Measurements from ENCODE around the gene TEC.
"Not testable (repeated sequence)": the region's sequence is repeated elsewhere in the genome, so short reads cannot be mapped to it uniquely, and the experiment has no call there.

The TEC gene

DNA sequence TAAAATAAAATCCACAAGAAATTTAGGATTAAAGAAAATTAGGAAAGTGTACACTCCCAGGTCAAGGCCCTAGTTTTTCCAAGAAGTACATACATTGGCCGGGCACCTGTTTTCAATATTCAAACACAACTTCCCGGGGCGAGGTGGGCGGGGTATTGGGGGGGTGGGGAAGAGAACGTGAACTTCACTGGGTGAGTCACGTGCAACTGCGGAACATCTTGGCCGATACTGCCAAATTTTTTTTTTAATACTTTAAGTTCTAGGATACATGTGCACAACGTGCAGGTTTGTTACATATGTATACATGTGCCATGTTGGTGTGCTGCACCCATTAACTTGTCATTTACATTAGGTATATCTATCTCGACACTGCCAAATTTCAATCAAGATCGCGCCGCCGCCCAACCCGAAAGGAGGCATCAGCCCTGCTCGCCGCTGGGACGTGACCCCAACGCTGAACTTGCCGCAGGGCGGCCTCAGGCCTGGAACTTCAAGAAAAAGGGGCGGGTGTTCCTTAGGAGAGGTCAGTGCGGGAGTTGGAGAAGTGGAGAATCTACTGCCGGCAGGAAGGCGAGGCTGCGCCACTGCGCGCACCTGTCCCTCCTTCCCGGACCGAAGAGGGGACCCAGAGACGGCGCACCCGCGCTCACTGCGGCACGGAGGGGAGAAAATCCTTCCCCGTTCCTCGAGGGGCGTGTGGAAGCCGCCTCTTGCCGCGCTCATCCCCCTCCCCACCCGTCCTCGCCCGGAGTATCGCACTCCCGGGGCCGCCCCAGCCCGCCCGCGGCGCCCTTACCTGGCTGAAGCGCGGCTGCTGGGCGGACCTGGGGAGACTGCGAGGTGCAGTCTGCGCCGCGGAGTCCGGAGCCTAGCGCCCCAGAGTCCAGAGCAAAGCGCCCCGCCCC lies at the start of gene TEC:
TEC (minus strand) TSS at position 883 of the 905 bp plus-strand sequence. CDS start 41,224 bp downstream, outside the sequence.
- peak; percentile 69 to 78 (median 72) for DNase-seq

DNA sequence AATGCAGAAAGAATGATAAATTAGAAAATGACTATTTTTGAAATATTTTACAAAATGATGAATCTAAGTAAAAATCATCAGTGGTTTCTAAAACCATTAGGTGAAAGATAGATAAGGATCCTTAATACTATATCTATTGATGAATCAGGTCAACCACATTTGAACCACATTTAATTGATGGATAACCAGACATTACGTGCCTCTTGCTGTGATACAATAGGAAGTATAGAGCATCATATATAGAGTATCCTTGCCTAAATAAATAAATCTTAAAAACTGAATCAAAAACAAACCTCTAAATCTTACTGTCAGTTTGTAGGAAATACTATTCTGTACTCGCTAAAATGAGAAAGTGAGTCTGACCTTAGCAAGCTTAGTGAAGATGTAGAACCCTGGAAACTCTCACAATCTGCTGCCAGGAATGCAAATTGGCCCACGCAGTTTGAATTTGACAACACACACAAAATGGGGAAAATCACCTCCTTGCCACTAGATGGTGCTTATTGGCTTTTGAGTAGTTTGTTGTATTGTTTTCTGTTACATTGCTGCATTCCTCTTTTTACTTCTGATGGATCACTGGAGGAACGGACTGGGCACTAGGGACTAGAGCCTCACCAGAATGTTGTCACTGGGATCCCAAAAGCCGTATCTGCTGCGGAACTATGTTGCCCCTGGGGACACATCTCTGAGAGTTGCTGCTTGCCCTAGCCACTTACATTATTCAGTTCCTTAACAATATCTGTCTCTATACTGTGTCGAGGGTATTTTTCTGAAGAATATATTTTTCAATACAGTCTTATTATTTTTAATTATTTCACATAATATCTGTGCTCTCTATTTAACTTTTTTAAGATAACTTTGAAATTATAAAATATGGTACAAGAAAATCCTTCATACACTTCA lies 46.3 kb upstream of the TEC start:
- DNase-seq: peak; percentile 54 to 77 (median 75)

- not testable (repeated sequence) for DNase-seq
Measured at GRCh38 chr4:48314746-48315145, 45.1 kb upstream of the TEC start.

DNA sequence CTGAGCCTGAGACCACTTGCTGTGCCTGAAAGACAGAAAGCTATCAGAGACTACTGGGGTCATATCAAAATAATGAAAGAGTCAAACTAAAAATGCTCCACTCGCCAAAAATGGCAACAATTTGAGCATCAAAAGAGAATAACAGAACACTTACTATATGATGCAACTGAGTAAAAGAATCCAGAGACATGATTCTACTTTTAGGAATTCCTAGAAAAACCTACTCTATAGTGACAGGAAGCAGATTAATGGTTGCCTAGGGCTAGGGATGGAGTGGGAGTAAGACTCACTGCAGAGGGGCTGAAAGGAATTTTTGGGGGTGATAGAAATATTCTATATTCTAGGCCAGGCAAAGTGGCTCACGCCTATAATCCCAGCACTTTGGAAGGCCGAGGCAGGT lies 42.3 kb upstream of the TEC start:
- DNase-seq: no peak

GRCh38 chr4:48308901-48309300 lies 39.3 kb upstream of the TEC start:
- DNase-seq: no peak

- no peak for DNase-seq
Measured at GRCh38 chr4:48307528-48307927, 37.9 kb upstream of the TEC start.

- no peak for DNase-seq
Measured at GRCh38 chr4:48305508-48305907, 35.9 kb upstream of the TEC start.

GRCh38 chr4:48300004-48300403 lies 30.4 kb upstream of the TEC start:
- no peak for DNase-seq

- DNase-seq: no peak
Measured at GRCh38 chr4:48299560-48299959, 29.9 kb upstream of the TEC start.

GRCh38 chr4:48297256-48297846 lies 27.7 kb upstream of the TEC start:
- DNase-seq: no peak

DNA sequence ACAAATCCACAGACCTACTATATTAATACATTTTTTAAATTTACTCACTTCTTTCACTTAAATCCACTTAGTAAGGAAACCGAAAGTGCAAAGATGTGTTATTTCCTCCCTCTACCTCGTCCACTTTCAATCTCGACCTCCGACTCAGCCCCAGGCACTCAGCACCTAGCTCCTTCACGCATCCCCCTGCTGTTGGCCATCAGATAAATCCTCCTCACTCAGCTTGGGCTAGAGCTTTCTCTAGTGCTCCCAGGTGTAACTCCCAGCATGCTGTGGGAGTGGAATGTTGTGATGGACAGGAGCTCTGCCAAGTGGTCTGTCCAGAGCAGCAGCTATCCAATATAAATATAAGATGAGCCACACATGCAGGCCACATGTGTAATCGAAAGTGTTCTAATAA lies 26.7 kb upstream of the TEC start:
- DNase-seq: no peak

GRCh38 chr4:48295116-48295515 lies 25.5 kb upstream of the TEC start:
- DNase-seq: no peak

DNA sequence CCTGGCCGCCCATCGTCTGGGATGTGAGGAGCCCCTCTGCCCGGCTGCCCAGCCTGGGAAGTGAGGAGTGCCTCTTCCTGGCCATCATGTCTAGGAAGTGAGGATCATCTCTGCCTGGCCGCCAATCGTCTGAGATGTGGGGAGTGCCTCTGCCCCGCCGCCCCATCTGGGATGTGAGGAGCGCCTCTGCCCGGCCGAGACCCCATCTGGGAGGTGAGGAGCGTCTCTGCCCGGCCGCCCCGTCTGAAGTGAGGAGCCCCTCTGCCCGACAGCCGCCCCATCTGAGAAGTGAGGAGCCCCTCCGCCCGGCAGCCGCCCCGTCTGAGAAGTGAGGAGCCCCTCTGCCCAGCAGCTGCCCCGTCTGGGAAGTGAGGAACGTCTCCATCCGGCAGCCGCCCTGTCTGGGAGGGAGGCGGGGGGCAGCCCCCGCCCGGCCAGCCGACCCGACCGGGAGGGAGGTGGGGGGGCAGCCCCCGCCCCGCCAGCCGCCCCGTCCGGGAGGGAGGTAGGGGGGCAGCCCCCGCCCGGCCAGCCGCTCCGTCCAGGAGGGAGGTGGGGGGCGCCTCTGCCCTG lies 22.7 kb upstream of the TEC start:
- DNase-seq: not testable (repeated sequence)

- DNase-seq: peak; percentile 51 to 62 (median 59)
Measured at GRCh38 chr4:48290146-48290772, 20.6 kb upstream of the TEC start.

GRCh38 chr4:48286060-48286459 lies 16.4 kb upstream of the TEC start:
- DNase-seq: not testable (repeated sequence)

DNA sequence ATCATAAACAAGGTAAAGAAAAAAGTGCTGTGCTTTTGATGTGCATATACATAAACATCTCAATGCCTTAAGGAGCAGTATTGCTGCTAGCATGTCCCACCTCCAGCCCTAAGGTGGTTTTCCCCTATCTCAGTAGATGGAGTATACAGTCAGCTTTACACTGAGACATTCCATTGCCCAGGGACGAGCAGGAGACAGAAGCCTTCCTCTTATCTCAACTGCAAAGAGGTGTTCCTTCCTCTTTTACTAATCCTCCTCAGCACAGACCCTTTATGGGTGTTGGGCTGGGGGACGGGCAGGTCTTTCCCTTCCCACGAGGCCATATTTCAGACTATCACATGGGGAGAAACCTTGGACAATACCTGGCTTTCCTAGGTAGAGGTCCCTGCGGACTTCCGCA lies 16.0 kb upstream of the TEC start:
- not testable (repeated sequence) for DNase-seq

DNA sequence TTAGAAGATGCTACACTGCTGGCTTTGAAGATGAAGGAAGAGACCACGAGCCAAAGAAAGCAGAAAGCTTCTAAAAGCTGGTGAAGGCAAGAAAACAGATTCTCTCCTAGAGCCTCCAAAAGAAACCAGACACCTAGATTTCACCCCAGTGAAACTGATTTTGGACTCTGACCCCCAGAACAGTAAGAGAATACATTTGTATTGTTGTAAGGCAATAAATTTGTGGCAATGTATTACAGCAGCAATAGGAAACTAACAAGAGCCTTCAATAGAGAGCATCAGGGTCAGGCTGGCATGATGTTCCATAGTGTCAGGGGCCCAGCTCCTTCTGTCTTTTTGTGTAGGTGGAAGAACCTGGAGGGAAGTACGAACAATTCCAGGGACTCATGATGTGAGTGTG lies 6.0 kb upstream of the TEC start:
- no peak for DNase-seq

- DNase-seq: peak; percentile 68 to 72 (median 71)
Measured at GRCh38 chr4:48275247-48275646, 5.6 kb upstream of the TEC start.

DNA sequence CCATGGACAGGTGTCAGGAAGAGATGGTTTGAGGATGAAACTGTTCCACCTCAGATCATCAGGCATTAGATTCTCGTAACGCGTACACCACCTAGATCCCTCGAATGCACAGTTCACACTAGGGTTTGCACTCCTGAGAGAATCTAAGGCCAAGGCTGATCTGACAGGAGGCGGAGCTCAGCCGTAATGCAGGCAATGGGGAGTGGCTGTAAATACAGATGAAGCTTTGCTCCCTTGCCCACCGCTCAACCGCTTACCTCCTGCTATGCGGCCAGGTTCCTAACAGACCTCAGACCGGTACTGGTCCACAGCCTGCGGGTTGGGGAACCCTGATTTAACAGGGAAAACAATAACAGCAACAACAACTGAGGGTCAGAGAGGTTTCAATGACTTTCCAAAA lies 2.0 kb upstream of the TEC start:
- DNase-seq: no peak

GRCh38 chr4:48270951-48271473 lies 1.4 kb upstream of the TEC start:
- no peak for DNase-seq

DNA sequence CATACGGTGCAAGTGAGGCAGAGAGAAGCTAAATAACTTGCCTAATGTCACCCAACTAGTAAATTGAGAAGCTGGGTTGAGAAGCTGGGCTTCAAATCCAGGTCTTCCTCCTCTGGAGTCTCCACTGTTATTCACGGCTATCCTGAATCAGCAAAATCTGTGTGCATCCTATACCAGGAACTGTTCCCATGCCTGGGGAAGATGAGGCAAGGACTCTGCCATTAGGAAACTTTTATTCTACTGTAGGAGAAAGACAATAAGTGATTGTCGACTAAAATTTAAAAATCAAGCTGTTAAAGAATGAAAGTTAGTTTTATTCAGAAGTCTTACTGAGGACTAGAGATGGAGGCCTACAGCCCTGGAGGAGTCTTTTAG lies 872 bp upstream of the TEC start:
- peak in 1 of 3 donors; percentile 27 for DNase-seq

DNA sequence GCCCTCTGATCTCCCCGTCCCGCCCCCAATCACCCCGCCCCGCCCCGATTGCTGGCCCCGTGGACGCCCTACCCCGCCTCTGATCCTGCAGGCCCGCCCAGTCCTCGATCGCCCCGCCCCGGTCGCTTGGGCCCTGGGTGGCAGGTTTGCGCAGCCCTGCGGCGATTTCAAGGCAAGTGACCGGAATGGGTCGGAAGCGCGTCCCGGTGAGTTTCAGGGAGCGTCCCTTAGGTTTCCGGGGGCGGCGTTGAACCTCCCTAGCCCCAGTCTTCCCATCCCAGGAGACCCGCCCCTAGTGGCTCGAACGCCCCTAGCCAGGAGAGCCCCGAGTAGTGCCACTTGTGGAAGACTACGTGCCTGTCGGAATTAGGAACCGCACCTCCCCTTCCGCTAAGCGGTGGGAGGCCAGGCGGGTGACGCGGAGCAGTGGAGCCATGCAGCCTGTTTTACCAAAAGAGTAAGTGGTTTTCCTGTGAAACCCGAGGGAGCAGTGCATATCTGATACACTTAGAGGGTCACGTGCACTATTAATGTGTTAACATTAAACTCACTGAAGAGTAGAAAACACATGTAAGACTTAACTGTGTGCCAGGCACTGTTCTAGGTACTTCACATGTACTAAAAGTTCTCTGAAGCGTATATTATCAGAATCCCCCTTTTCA lies 354 bp upstream of the TEC start:
- peak; percentile 95 to 98 (median 97) for DNase-seq

Measured in suppressor macrophage treated with lipopolysaccharide for 1 hour (primary cell).